AG04450 (cell line): Measurements from ENCODE around the gene UNC5C. TPM values are rescaled to one million over a fixed set of nuclear protein-coding genes. Genes with fewer than 3 reads are reported as not detected.

Source experiments
- CTCF ChIA-PET: fragments of 300-600, 350-600 bp; formaldehyde crosslinking; extraction: SDS; loops from one replicate; lab custom pipeline; 2022; ENCODE audit warnings: antibody characterized with exemption, inconsistent platforms; lab: Charles Lee
- POLR2A ChIA-PET: fragments of 350-600 bp; formaldehyde crosslinking; extraction: SDS; loops from one replicate; lab custom pipeline; 2021; ENCODE audit warnings: antibody characterized with exemption, inconsistent platforms; lab: Yijun Ruan, JAX
- DNase-seq: peaks from one replicate; pipeline ENCODE4 v3.0.0-alpha.2; 2011; ENCODE audit warnings: low read depth, low spot score
- H3K27ac ChIP-seq: one replicate; pipeline ENCODE4 v1.5.1; 2012; ENCODE audit warnings: low read depth, low read length, control low read depth
- H3K27me3 ChIP-seq: one replicate; pipeline ENCODE4 v1.6.0; 2012; ENCODE audit warnings: low read length; ENCODE audit not compliant: control insufficient read depth, insufficient read depth
- H3K4me3 ChIP-seq: 2 replicates; pipeline ENCODE4 v1.5.1; 2011; ENCODE audit warnings: mild to moderate bottlenecking, low read depth, low read length, control low read depth
- H3K9me3 ChIP-seq: 2 replicates; pipeline ENCODE4 v1.5.1; 2012; ENCODE audit warnings: low read length; ENCODE audit not compliant: control insufficient read depth, insufficient read depth
- polyA plus RNA-seq: library from polyadenylated mRNA; depleted of rRNA; stranded (reverse); fragments of >200 nt; gene quantifications from 2 replicates; pipeline ENCODE4 v1.2.3, GENCODE V29; 2011
- TF ChIP-seq, protein P1 (sequence below): IDR thresholded peaks from 2 replicates; pipeline ENCODE4 v1.5.1; 2011; ENCODE audit warnings: low read depth, low read length, control low read depth, inconsistent platforms

The UNC5C gene
- polyA plus RNA-seq, 1 experiment, result 0.07 TPM

- no peak for DNase-seq
- CTCF ChIA-PET, result interaction anchor here (0.9 kb wide), 1 partner anchor 12 kb away, joined by 3 read pairs; no protein-coding TSS in a partner anchor
- Histone ChIP-seq H3K9me3 (no peaks in the 10 kb centered on the region), H3K27ac (no peak overlapping the region), H3K27me3 (no peaks in the 10 kb centered on the region), H3K4me3 (no peak overlapping the region)
- TF ChIP-seq, protein P1, sequence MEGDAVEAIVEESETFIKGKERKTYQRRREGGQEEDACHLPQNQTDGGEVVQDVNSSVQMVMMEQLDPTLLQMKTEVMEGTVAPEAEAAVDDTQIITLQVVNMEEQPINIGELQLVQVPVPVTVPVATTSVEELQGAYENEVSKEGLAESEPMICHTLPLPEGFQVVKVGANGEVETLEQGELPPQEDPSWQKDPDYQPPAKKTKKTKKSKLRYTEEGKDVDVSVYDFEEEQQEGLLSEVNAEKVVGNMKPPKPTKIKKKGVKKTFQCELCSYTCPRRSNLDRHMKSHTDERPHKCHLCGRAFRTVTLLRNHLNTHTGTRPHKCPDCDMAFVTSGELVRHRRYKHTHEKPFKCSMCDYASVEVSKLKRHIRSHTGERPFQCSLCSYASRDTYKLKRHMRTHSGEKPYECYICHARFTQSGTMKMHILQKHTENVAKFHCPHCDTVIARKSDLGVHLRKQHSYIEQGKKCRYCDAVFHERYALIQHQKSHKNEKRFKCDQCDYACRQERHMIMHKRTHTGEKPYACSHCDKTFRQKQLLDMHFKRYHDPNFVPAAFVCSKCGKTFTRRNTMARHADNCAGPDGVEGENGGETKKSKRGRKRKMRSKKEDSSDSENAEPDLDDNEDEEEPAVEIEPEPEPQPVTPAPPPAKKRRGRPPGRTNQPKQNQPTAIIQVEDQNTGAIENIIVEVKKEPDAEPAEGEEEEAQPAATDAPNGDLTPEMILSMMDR, result no peak
- POLR2A ChIA-PET, result no interaction called here
Observed at GRCh38 chr4:95513022-95513421, 35.8 kb downstream of the UNC5C start.

DNA sequence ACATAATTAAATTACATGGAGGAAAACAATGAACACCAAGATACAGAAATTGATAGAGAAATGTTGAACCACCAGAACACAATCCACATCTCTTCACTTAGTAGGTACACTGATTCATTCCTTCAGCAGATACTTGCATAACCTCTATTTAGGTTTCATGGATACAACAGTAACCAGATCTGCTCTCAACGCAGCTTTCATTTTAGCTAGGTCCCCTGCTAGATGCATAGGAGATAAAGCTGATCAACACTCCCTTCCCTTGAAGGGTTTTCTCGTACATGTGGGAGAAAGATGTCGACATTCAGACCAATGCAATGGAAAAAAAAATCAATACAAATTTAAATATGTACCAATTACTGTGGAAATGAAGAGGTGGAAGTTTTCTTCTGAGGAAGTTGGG, 37.3 kb downstream of the UNC5C start:
- no peak overlapping the region for H3K27ac ChIP-seq
- CTCF ChIA-PET, result interaction anchor here (0.9 to 2.9 kb wide), 4 partner anchors 8 to 348 kb away, joined by 3 to 19 read pairs (median 4); no protein-coding TSS in a partner anchor

GRCh38 chr4:95510877-95511276, 37.9 kb downstream of the UNC5C start:
- Histone ChIP-seq H3K9me3 (no peaks in the 10 kb centered on the region), H3K27me3 (no peaks in the 10 kb centered on the region), H3K4me3 (no peak overlapping the region), H3K27ac (no peak overlapping the region)
- ChIA-PET CTCF (interaction anchor here (0.6 to 2.9 kb wide), 11 partner anchors 9 to 347 kb away, joined by 3 to 19 read pairs (median 4); partner anchors contain the start of gene UNC5C), POLR2A (no interaction called here)
- TF ChIP-seq, protein P1, result no peak
- DNase-seq, result no peak

More for the DNA sequence above, 37.3 kb downstream of the UNC5C start:
- POLR2A ChIA-PET, result no interaction called here
- TF ChIP-seq, protein P1, result no peak
- no peak for DNase-seq
- Histone ChIP-seq H3K27me3 (no peaks in the 10 kb centered on the region), H3K9me3 (no peaks in the 10 kb centered on the region), H3K4me3 (no peak overlapping the region)

DNA sequence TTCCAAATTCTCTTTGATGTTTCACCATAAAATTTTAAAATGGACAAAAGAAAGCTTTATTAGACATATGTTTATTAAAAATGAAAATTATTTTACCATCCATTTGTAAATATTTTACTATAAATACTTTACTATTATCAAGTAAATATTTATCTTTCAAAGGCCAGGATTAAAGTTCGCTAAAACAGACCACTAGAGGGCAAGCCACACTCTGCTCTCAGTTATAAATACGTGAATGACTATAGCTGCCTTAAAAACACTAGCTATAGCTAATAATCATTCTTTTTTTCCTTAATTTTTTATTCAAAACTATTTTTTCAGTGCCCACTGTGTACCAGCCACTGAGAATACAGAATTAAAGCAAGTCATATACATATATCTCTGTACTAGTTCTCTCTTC, 38.6 kb downstream of the UNC5C start:
- H3K9me3 ChIP-seq, result no peaks in the 10 kb centered on the region
- H3K27me3 ChIP-seq, result no peaks in the 10 kb centered on the region
- TF ChIP-seq, protein P1, result peak; percentile 72
- ChIA-PET POLR2A (no interaction called here), CTCF (interaction anchor here (0.6 to 2.9 kb wide), 16 partner anchors 8 to 602 kb away, joined by 3 to 19 read pairs (median 4); partner anchors contain the start of gene UNC5C)
- no peak overlapping the region for H3K27ac ChIP-seq
- H3K4me3 ChIP-seq, result no peak overlapping the region
- no peak for DNase-seq

- no peak overlapping the region for H3K4me3 ChIP-seq
- H3K9me3 ChIP-seq, result no peaks in the 10 kb centered on the region
- no peaks in the 10 kb centered on the region for H3K27me3 ChIP-seq
- no peak overlapping the region for H3K27ac ChIP-seq
- TF ChIP-seq, protein P1, result no peak
- ChIA-PET CTCF (interaction anchor here (1.0 to 2.3 kb wide), 3 partner anchors 15 to 82 kb away, joined by 3 to 17 read pairs (median 5); no protein-coding TSS in a partner anchor), POLR2A (no interaction called here)
- no peak for DNase-seq
Observed at GRCh38 chr4:95508421-95508820, 40.4 kb downstream of the UNC5C start.
